Cardiac muscle cell (in vitro differentiated cells and primary cell): ENCODE data around the gene KNCN. TPM values are rescaled to one million over a fixed set of nuclear protein-coding genes. Genes with fewer than 3 reads are reported as not detected.

Experiments used
- DNase-seq, 2 donors: peaks; one replicate each; pipeline versions ENCODE4 v3.0.0 to v3.0.0-alpha.2; 2010 to 2017; ENCODE audit warnings: low read depth in 1 of 2, low spot score in 1 of 2
- H3K27ac ChIP-seq: fragments of 200-600 bp; sonication (generic); 2 replicates; pipeline ENCODE4 v1.5.1; 2016
- H3K27me3 ChIP-seq: fragments of 200-600 bp; sonication (generic); 2 replicates; pipeline ENCODE4 v1.6.0; 2016; ENCODE audit warnings: control low read depth
- H3K36me3 ChIP-seq: fragments of 200-600 bp; sonication (generic); 2 replicates; pipeline ENCODE4 v1.5.1; 2016; ENCODE audit warnings: control low read depth
- H3K4me1 ChIP-seq: fragments of 200-600 bp; sonication (generic); 2 replicates; pipeline ENCODE4 v1.8.1; 2017; ENCODE audit warnings: low read depth, mild to moderate bottlenecking, mixed run types
- H3K4me3 ChIP-seq: fragments of 200-600 bp; sonication (generic); 2 replicates; pipeline ENCODE4 v1.5.1; 2016; ENCODE audit warnings: mild to moderate bottlenecking
- H3K9me3 ChIP-seq: fragments of 200-600 bp; sonication (generic); 2 replicates; pipeline ENCODE4 v1.5.1; 2017; ENCODE audit warnings: low read depth, mild to moderate bottlenecking, control low read depth
- CTCF ChIP-seq: IDR thresholded peaks from 2 replicates; pipeline ENCODE4 v1.5.1; 2012; ENCODE audit warnings: low read depth, mild to moderate bottlenecking, low read length
- polyA plus RNA-seq: library from polyadenylated mRNA; unstranded; fragments of >200 nt; fragmentation: Nextera tagmentation; extraction: Ambion mirVana; gene quantifications from 2 replicates; pipeline ENCODE4 v1.2.1, GENCODE V29; 2016
- total RNA-seq: library from RNA; depleted of rRNA; stranded (reverse); fragments of >200 nt; gene quantifications from 2 replicates; pipeline ENCODE4 v1.2.3, GENCODE V29; 2016

The KNCN gene
- total and polyA plus RNA-seq, 2 experiments from 2014 or later, result not detected

GRCh38 chr1:46569116-46569515 is 17.7 kb upstream of the KNCN start:
- Histone ChIP-seq H3K9me3 (no peaks in the 10 kb centered on the region), H3K4me3 (no peak overlapping the region), H3K36me3 (peaks cover 6% of the 10 kb centered on the region), H3K4me1 (no peaks in the 10 kb centered on the region), H3K27me3 (no peaks in the 10 kb centered on the region), H3K27ac (no peak overlapping the region)
- no peak for DNase-seq
- TF ChIP-seq CTCF, result no peak

- TF ChIP-seq CTCF, result no peak
- Histone ChIP-seq H3K9me3 (no peaks in the 10 kb centered on the region), H3K4me3 (no peak overlapping the region), H3K4me1 (no peaks in the 10 kb centered on the region), H3K36me3 (peaks cover 6% of the 10 kb centered on the region), H3K27me3 (no peaks in the 10 kb centered on the region), H3K27ac (no peak overlapping the region)
- no peak for DNase-seq
These were observed 17.0 kb upstream of the KNCN start for GRCh38 chr1:46568461-46568891.

GRCh38 chr1:46563341-46563740 is 11.9 kb upstream of the KNCN start:
- Histone ChIP-seq H3K36me3 (peaks cover 6% of the 10 kb centered on the region), H3K4me1 (no peaks in the 10 kb centered on the region), H3K4me3 (no peak overlapping the region), H3K27ac (no peak overlapping the region), H3K9me3 (no peaks in the 10 kb centered on the region), H3K27me3 (no peaks in the 10 kb centered on the region)
- no peak for DNase-seq
- no peak for TF ChIP-seq CTCF

GRCh38 chr1:46562498-46562897 is 11.1 kb upstream of the KNCN start:
- no peak overlapping the region for H3K4me3 ChIP-seq
- no peak overlapping the region for H3K27ac ChIP-seq
- no peaks in the 10 kb centered on the region for H3K27me3 ChIP-seq
- DNase-seq, result no peak
- peaks cover 6% of the 10 kb centered on the region for H3K36me3 ChIP-seq
- TF ChIP-seq CTCF, result no peak
- H3K9me3 ChIP-seq, result no peaks in the 10 kb centered on the region
- H3K4me1 ChIP-seq, result no peaks in the 10 kb centered on the region

GRCh38 chr1:46558966-46559365 is 7.5 kb upstream of the KNCN start:
- Histone ChIP-seq H3K9me3 (no peaks in the 10 kb centered on the region), H3K27ac (no peak overlapping the region), H3K36me3 (no peaks in the 10 kb centered on the region), H3K27me3 (no peaks in the 10 kb centered on the region), H3K4me3 (no peak overlapping the region), H3K4me1 (no peaks in the 10 kb centered on the region)
- DNase-seq, result no peak
- no peak for TF ChIP-seq CTCF
